MM.1S (cell line): ENCODE results near the gene HARBI1.

ENCODE experiments used
- DNase-seq: peaks from one replicate; pipeline ENCODE4 v3.0.0-alpha.2; 2015
- H2AFZ ChIP-seq: fragments of 300-600 bp; sonication (generic); 2 replicates; pipeline ENCODE4 v1.6.0; 2016; ENCODE audit warnings: antibody characterized with exemption, low read length
- H3F3A ChIP-seq: fragments of 300-600 bp; sonication (generic); 2 replicates; pipeline ENCODE4 v1.6.1; 2016; ENCODE audit warnings: mild to moderate bottlenecking, antibody characterized with exemption, low read length, moderate library complexity, mixed read lengths; ENCODE audit not compliant: insufficient read depth
- H3K27ac ChIP-seq: fragments of 300-600 bp; sonication (generic); 2 replicates; pipeline ENCODE4 v1.5.1; 2016; ENCODE audit warnings: mild to moderate bottlenecking, low read length
- H3K27me3 ChIP-seq: fragments of 300-600 bp; sonication (generic); replicated peaks from 2 replicates; pipeline ENCODE4 v1.6.0; 2016; ENCODE audit warnings: low read length; ENCODE audit not compliant: insufficient read depth
- H3K36me3 ChIP-seq: fragments of 300-600 bp; sonication (generic); replicated peaks from 2 replicates; pipeline ENCODE4 v1.6.1; 2016; ENCODE audit warnings: mild to moderate bottlenecking, low read length, mixed read lengths; ENCODE audit not compliant: insufficient read depth
- H3K4me1 ChIP-seq: fragments of 300-600 bp; sonication (generic); 2 replicates; pipeline ENCODE4 v1.6.1; 2016; ENCODE audit warnings: low read length, mixed read lengths
- H3K4me2 ChIP-seq: fragments of 300-600 bp; sonication (generic); 2 replicates; pipeline ENCODE4 v1.6.0; 2016; ENCODE audit warnings: low read depth, low read length
- H3K4me3 ChIP-seq: fragments of 300-600 bp; sonication (generic); 2 replicates; pipeline ENCODE4 v1.5.1; 2016; ENCODE audit warnings: low read length, mixed read lengths
- H3K79me2 ChIP-seq: fragments of 300-600 bp; sonication (generic); 2 replicates; pipeline ENCODE4 v1.6.1; 2016; ENCODE audit warnings: mixed run types, low read length, mixed read lengths
- H3K9ac ChIP-seq: fragments of 300-600 bp; sonication (generic); 2 replicates; pipeline ENCODE4 v1.6.1; 2016; ENCODE audit warnings: low read length, mixed read lengths
- H3K9me2 ChIP-seq: fragments of 300-600 bp; sonication (generic); replicated peaks from 2 replicates; pipeline ENCODE4 v1.6.1; 2016; ENCODE audit warnings: mild to moderate bottlenecking, low read length, mixed read lengths; ENCODE audit not compliant: insufficient read depth
- H3K9me3 ChIP-seq: fragments of 300-600 bp; sonication (generic); replicated peaks from 2 replicates; pipeline ENCODE4 v1.6.1; 2016; ENCODE audit warnings: mild to moderate bottlenecking, low read length, mixed read lengths; ENCODE audit not compliant: insufficient read depth
- H4K20me1 ChIP-seq: fragments of 300-600 bp; sonication (generic); 2 replicates; pipeline ENCODE4 v1.6.1; 2016; ENCODE audit warnings: mild to moderate bottlenecking, low read length, moderate library complexity, mixed read lengths; ENCODE audit not compliant: insufficient read depth
- EZH2 ChIP-seq: fragments of 300-600 bp; sonication (generic); optimal IDR thresholded peaks from 2 replicates; pipeline ENCODE3; 2017; ENCODE audit warnings: low read depth, mild to moderate bottlenecking, antibody characterized with exemption, low read length, mixed read lengths
- EZH2phosphoT487 ChIP-seq: fragments of 300-600 bp; sonication (generic); IDR thresholded peaks from 2 replicates; pipeline ENCODE4 v1.6.1; 2018; ENCODE audit warnings: antibody characterized with exemption, low read length
- TF ChIP-seq, protein P1 (sequence below): fragments of 300-600 bp; sonication (generic); IDR thresholded peaks from 2 replicates; pipeline ENCODE4 v1.5.1; 2016; ENCODE audit warnings: antibody characterized with exemption, low read length, mixed read lengths

Gene HARBI1

GRCh38 chr11:46599340-46600193, 17.5 kb downstream of the HARBI1 start:
- Histone ChIP-seq H3K27me3 (no peaks in the 10 kb centered on the region), H4K20me1 (no peaks in the 10 kb centered on the region), H3K79me2 (no peaks in the 10 kb centered on the region), H3K4me2 (no peak overlapping the region), H3K9ac (no peak overlapping the region), H2AFZ (no peak overlapping the region), H3K4me3 (no peak overlapping the region), H3K4me1 (peaks cover 18% of the 10 kb centered on the region), H3F3A (no peaks in the 10 kb centered on the region), H3K9me3 (no peaks in the 10 kb centered on the region), H3K9me2 (no peaks in the 10 kb centered on the region), H3K27ac (no peak overlapping the region), H3K36me3 (no peaks in the 10 kb centered on the region)
- DNase-seq = no peak
- TF ChIP-seq, protein P1, sequence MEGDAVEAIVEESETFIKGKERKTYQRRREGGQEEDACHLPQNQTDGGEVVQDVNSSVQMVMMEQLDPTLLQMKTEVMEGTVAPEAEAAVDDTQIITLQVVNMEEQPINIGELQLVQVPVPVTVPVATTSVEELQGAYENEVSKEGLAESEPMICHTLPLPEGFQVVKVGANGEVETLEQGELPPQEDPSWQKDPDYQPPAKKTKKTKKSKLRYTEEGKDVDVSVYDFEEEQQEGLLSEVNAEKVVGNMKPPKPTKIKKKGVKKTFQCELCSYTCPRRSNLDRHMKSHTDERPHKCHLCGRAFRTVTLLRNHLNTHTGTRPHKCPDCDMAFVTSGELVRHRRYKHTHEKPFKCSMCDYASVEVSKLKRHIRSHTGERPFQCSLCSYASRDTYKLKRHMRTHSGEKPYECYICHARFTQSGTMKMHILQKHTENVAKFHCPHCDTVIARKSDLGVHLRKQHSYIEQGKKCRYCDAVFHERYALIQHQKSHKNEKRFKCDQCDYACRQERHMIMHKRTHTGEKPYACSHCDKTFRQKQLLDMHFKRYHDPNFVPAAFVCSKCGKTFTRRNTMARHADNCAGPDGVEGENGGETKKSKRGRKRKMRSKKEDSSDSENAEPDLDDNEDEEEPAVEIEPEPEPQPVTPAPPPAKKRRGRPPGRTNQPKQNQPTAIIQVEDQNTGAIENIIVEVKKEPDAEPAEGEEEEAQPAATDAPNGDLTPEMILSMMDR = no peak
- TF ChIP-seq EZH2phosphoT487 = no peak
- TF ChIP-seq EZH2 = no peak

DNA sequence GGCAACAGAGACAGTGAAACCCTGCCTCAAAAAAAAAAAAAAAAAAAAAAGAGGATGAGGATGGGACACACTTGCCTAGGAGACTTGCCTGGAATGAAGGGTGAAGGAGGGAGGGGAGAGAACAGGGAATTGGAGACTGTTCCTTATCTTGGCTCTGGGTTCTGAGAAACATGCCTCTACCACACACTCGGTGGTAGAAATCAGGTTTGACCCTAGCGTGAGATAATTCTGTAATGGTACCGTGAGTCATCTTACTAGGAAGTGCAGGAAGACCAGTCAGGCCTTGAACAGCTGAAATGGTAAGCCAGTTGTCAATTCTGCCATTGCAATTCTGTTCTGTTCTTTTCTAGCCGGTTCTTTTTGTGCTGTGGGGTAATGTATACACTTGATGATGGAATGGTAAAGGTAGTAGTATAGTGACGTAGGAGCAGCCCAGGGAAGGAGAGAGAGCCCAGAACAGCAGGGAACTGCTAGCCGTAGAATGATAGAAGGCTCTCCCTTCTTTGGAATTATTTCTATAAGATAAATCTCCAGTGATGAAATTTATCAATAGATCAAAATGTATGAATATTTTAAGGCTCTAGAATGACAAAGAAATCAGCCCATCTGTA, 19.3 kb downstream of the HARBI1 start:
- Histone ChIP-seq H3K4me2 (no peak overlapping the region), H3F3A (no peaks in the 10 kb centered on the region), H3K4me1 (peaks cover 14% of the 10 kb centered on the region), H3K27me3 (no peaks in the 10 kb centered on the region), H3K9ac (no peak overlapping the region), H3K27ac (no peak overlapping the region), H3K79me2 (peaks cover 12% of the 10 kb centered on the region), H2AFZ (no peak overlapping the region), H3K9me3 (no peaks in the 10 kb centered on the region), H4K20me1 (no peaks in the 10 kb centered on the region), H3K9me2 (no peaks in the 10 kb centered on the region), H3K4me3 (no peak overlapping the region), H3K36me3 (no peaks in the 10 kb centered on the region)
- DNase-seq = no peak
- TF ChIP-seq, protein P1 = no peak
- TF ChIP-seq EZH2phosphoT487 = no peak
- TF ChIP-seq EZH2 = no peak

DNA sequence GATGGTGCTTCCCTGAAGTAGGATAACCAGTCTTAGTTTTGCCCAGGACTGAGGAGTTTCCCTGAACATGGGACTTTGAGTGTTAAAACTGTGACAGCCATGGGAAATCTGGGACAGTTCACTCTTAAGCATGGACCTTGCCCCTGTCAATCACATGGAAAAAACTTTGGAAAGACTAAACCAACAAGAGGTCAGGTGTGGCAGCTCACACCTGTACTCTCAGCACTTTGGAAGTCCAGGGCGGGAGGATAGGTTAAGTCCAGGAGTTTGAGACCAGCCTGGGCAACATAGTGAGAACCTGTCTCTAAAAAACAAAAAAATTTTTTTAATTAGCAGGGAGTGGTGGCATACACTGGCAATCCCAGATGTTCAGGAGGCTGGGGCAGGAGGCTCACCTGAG, 19.9 kb downstream of the HARBI1 start:
- no peak overlapping the region for H3K4me2 ChIP-seq
- no peak overlapping the region for H3K4me3 ChIP-seq
- no peaks in the 10 kb centered on the region for H3F3A ChIP-seq
- no peak for TF ChIP-seq EZH2
- TF ChIP-seq, protein P1 = no peak
- no peak for TF ChIP-seq EZH2phosphoT487
- H3K9me3 ChIP-seq = no peaks in the 10 kb centered on the region
- no peaks in the 10 kb centered on the region for H3K27me3 ChIP-seq
- H3K9me2 ChIP-seq = no peaks in the 10 kb centered on the region
- no peaks in the 10 kb centered on the region for H3K36me3 ChIP-seq
- no peak overlapping the region for H2AFZ ChIP-seq
- no peaks in the 10 kb centered on the region for H4K20me1 ChIP-seq
- peaks cover 17% of the 10 kb centered on the region for H3K79me2 ChIP-seq
- DNase-seq = no peak
- H3K9ac ChIP-seq = no peak overlapping the region
- H3K27ac ChIP-seq = no peak overlapping the region
- H3K4me1 ChIP-seq = peaks cover 15% of the 10 kb centered on the region
